ENCODE results near the gene KCNC1.

KCNC1 gene

GRCh38 chr11:17772704-17773600, 38.4 kb downstream of the KCNC1 start:
- in situ Hi-C loops (cut with MboI; ENCODE audit: low sequenced_read_pairs) = no loop called here

GRCh38 chr11:17773674-17774073, 39.1 kb downstream of the KCNC1 start:
- in situ Hi-C loops (cut with MboI; ENCODE audit: low sequenced_read_pairs) = no loop called here

DNA sequence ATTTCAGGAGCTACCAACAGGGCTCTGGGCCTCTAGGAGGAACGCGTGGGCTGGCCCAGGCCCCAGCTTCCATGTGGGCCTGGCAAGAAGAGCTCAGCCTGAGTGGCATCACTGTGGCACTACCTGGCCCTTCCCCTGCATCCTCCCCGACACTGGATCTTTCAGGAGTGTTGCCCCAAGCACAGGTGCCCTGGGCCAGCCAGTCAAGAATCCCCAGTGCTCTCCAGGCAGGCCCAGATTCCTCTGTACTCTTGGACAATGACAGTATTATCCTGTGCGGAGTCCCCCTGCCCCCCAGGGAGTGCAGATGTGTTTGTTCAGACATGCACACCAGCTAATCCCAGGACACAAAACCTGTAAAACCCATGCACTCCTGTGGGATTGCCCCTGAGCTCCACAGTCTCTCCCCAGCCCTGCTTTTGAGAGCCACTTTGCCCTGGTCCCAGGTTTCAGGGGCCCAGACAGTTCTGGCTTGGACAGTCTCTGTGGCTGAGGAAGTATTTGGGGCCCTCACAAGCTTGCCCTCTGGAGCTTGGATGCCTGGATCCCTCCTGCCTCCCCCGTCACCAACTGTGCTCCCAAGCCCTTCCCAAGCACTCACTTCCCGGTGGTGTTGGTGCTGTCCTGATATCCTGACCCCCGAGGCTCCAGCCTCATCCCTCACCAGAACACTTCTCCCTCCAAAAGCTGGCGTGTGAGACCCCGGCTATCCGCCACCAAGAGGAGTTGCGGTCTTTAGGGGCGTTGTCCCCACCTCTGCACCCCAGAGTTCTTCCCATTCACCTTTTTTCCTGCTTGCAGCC, 39.9 kb downstream of the KCNC1 start:
- in situ Hi-C loops (cut with MboI; ENCODE audit: low sequenced_read_pairs) = no loop called here

- in situ Hi-C loops (cut with MboI; ENCODE audit: low sequenced_read_pairs) = no loop called here
Measured at GRCh38 chr11:17775035-17775348, 40.4 kb downstream of the KCNC1 start.

DNA sequence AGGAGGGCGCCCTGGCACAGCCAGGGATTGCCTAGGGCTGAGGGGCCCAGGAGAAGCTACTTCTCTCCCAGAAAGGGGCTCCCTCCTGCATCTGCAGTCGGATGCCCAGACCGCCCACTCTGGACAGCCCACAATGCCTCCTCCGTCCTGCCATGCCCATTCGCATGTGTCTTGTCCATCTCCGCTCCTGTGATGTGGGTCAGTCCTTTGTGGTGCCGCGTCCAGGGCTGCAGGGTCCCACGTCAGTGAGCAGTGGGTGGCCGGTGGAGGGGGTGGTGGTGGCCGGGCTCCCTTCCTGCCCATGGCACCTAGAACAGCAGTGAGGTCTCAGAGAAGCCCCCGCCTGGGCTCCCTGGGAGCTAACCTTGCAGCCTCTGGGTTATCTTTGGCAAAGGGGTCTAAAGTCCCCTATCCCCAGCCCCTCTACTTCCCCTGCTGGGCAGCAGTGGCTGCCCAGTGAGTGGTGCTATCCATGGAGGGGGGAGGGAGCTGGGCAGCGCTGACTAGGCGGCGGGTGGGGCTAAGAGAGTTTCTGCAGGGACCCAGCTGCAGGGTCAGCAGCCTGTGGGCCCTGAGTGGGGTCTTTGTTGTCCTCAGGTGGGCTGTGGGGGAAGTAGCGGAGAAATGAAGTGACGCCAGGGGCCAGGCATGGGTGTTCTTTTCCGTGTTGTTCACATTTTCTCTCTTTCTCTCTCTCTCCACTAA, 41.1 kb downstream of the KCNC1 start:
- in situ Hi-C loops (cut with MboI; ENCODE audit: low sequenced_read_pairs) = no loop called here

DNA sequence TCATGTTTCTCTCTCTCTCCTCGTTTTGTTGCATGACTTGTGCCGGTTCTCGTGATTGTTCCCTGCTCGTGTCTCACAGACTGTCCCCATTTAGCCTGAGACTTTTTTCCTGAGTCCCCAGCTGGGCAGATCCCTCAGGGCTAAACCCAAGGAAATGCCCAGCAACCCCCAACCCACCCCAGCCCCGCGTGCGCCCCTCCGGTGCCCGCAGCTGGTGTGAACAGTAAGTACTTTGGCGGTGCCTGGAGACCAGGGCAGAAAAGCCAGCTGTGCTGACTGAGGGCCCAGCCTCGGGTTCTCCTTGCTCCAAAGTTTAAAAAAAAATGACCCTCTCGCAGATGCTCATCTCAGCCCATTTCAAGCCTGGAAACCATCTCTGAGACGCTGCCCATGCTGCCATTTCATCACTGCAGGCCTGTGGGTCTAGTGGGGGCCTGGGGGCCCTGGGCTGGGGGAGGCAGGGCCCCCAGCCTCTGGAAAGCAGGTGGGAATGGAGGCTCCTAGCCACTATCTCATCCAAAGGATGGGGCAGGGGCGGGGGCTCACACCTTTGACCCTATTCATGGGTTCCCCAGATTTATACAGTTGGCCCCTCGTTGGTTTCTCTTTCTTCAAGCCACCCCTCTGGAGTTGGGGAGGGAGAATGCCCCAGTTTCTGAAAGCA, 41.8 kb downstream of the KCNC1 start:
- in situ Hi-C loops (cut with MboI; ENCODE audit: low sequenced_read_pairs) = no loop called here

DNA sequence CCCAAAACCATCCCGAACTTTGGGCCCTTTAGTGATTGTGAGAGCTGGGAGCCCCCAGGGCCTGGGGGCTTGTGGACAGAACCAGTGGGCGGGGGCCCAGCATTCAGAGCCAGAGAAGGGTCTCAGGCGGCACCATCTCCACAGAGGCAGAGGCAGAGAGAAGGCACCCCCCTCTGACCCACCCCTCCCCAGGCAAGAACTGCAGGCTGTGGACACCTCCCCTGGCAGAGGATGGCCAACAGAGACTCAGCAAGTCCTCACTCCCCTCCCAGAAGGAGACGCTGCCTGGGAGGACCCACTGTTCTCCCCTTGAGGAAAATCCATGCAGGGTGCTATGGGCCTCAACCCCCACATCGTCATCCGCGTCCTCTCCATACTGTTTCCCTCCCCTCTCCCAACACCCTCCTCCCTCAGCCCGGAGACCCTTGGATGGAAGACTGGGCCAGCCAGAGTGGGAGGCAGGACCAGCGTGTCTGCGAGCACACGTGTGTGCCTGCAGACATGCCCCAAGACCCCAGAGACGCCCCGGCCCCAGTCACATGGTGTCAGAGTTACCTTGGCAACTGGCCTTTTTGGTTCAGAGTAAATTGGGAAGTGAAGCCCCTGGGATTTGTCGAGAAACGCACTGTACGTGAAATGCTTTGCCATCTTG, 42.6 kb downstream of the KCNC1 start:
- in situ Hi-C loops (cut with MboI; ENCODE audit: low sequenced_read_pairs) = no loop called here

- in situ Hi-C loops (cut with MboI; ENCODE audit: low sequenced_read_pairs) = no loop called here
Measured at GRCh38 chr11:17777738-17778091, 43.1 kb downstream of the KCNC1 start.

DNA sequence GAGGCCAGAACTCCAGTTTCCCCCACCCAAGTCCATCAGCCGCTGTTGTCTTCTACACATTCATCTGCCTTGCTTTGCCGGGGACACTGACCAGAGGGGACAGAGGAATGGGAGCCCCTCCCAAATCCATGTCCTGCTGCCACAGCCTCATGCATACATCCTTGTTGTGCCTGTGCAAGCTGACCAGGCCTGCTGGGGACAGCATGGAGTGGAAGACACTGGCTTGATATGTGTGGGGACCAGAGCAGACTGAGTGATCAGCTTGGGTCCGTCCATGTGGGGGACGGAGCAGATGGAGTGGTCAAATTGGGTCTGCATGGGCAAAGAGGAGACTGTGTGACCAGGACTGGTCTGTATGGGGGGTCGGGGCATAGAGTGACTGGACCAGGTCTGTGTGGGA, 43.8 kb downstream of the KCNC1 start:
- in situ Hi-C loops (cut with MboI; ENCODE audit: low sequenced_read_pairs) = no loop called here

- in situ Hi-C loops (cut with MboI; ENCODE audit: low sequenced_read_pairs) = no loop called here
Measured at GRCh38 chr11:17778956-17779860, 44.6 kb downstream of the KCNC1 start.

DNA sequence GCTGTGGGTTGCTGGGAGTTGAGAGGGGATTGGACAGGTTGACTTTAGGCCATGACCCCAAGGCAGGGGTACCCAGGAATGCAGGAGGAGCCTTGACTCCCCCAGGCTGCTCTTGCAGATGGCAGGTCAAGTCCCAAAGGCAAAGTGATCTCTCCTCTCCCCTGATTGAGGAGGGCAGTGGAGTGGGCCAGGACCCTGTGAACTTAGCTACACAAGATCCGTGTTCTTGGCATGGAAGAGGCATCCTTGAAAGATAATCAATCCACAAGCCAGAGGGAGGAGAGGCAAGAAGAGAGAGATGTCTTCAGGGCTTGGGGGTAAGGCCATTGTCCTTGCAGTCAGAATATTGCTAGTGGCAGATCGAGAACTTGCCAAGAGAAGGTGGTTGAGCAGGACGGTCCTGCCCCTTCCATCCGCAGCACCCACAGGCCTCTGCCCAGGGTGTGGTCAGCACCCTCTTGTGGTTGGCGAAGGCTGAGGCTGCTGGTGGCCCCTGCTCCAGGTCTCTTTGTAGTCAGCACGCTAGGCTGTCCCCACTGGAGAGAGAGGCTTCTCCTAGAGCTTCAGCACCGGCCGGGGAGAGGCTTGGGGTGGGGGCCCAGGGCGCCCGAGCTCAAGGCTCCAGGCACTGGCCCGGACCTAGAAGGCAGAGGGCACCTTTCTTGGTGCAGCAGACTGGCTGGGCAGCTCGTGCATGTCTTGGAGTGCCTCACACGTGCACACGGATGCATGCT, 45.4 kb downstream of the KCNC1 start:
- in situ Hi-C loops (cut with MboI; ENCODE audit: low sequenced_read_pairs) = no loop called here

DNA sequence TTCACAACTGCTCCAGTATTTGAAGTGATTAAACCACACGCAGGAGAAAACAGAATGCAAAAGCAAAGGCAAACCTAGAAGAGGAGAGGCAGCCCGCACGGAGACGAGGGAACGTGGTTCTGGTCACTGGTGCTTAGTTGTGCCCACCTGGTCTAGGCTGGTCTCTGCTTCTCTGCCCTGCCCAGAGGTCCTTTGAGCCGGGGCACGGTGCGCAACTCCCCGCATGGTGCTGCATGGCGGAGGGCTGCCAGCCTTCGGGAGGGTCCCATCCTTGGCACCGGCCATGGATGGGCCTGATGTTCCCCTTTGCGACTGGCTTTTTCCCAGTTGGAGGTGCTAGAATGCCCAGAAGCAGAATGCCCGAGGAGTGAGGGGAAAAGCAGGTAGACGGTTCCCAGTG, 46.1 kb downstream of the KCNC1 start:
- in situ Hi-C loops (cut with MboI; ENCODE audit: low sequenced_read_pairs) = no loop called here

DNA sequence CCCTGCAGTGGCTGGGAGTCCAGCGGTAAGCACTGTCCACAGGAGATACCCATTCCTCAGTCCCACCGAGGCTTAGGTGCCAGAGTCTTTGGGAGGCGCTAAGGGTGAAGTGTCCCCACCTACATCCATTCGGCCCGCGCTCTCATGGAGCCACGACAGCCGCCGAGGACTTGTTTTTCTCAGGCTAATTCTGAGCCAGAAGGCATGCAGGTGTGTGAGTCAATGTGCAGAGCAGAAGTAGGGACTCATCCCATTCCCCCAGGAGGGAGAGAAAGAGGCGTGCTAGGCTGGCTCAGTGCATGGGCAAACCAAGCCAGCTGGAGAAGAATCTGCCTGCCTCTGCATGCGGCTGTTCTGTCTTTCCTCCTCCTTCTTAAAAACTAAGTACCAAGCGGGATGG, 46.6 kb downstream of the KCNC1 start:
- in situ Hi-C loops (cut with MboI; ENCODE audit: low sequenced_read_pairs) = no loop called here

- in situ Hi-C loops (cut with MboI; ENCODE audit: low sequenced_read_pairs) = no loop called here
Measured at GRCh38 chr11:17781626-17782025, 47.0 kb downstream of the KCNC1 start.

DNA sequence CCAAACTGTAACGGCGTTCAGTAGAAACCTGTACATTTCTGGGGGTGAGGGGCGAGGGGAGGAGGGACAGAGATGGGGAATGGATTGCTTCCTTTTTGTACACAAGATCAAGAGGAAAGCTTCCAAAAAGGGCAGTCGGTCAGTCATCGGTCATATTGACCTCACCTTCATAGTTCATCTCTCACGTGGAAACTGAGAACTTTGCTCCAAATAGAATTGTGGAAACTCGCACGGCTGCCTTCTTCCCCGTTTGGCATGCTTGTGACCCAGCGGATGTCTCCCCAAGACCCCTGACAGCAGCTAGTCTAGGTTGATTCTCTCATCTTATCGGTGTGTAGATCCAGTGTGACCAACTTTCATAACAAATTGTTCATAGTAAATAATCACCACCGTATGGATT, 47.6 kb downstream of the KCNC1 start:
- in situ Hi-C loops (cut with MboI; ENCODE audit: low sequenced_read_pairs) = no loop called here

DNA sequence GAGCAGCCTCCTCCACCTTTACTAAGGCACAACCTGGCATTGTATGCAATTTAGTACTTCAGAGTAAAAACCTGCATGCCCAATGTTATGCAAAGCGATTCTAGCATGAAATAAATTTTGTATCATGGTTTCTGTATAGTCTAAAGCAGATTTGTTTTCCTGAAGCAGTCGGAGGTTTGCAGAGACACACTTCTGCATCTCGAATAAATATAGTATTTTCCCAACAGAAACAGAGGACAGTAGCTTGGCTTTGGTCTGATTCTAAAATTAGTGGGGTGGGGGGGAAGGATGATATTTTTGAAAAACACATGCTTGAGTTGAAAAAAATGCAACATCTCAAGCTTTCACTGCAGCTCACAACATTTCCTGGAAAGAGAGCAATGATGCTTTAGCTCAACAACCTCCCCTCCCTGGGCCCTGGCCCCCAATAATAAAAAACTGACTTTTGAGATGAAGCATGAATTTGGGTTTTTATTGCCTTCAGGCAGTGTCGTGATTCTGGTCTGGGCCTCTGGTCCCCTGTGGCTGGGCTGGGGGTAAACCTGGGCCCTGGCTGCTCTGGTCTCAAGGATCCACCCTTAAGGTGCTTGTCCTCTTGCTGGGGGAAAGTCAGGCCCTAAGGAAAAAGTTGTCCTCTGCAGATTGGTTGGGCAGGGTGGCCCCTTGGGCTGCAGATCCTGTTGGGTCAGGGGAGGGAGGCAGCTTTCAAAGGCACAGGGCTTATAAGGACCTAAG, 48.2 kb downstream of the KCNC1 start:
- in situ Hi-C loops (cut with MboI; ENCODE audit: low sequenced_read_pairs) = no loop called here

- in situ Hi-C loops (cut with MboI; ENCODE audit: low sequenced_read_pairs) = no loop called here
Measured at GRCh38 chr11:17783878-17784277, 49.3 kb downstream of the KCNC1 start.

GRCh38 chr11:17786824-17787525, 52.4 kb downstream of the KCNC1 start:
- in situ Hi-C loops (cut with MboI; ENCODE audit: low sequenced_read_pairs) = no loop called here

Data from hTERT RPE-1 (cell line).